ENCODE measurements around the gene MPP7.
"Not testable (repeated sequence)": the region's sequence is repeated elsewhere in the genome, so short reads cannot be mapped to it uniquely, and the experiment has no call there.

Gene MPP7

GRCh38 chr10:28302638-28303488 lies at the start of gene MPP7:
Gene MPP7 (minus strand): TSS chr10:28303064. CDS start chr10:28238604, 64,460 bp downstream.
- Histone ChIP-seq H3K4me1 (ENCODE audit: insufficient read depth, low read length) (peaks cover 5% of the 10 kb centered on the region; the same call in 1 of the 2 replicates), H3K4me3 (ENCODE audit: low read length) (peak within 1 kb of the TSS; percentile 94), H3K9me3 (ENCODE audit: insufficient read depth, low read depth, low read length) (no peaks in the 10 kb centered on the region), H3K27me3 (ENCODE audit: insufficient read depth, low read length) (peaks cover 48% of the 10 kb centered on the region), H3K36me3 (ENCODE audit: insufficient read depth, low read depth, low read length) (no peaks in the 10 kb centered on the region), H3K9ac (ENCODE audit: low read depth, low read length) (peak within 1 kb of the TSS; percentile 81), H3K27ac (ENCODE audit: low read length) (no peak within 1 kb of the TSS)

- H3K36me3 ChIP-seq (ENCODE audit: insufficient read depth, low read depth, low read length), result no peaks in the 10 kb centered on the region
- H3K27me3 ChIP-seq (ENCODE audit: insufficient read depth, low read length), result no peaks in the 10 kb centered on the region
- H3K9ac ChIP-seq (ENCODE audit: low read depth, low read length), result no peak overlapping the region
- no peaks in the 10 kb centered on the region for H3K4me1 ChIP-seq (ENCODE audit: insufficient read depth, low read length)
- no peaks in the 10 kb centered on the region for H3K9me3 ChIP-seq (ENCODE audit: insufficient read depth, low read depth, low read length)
- no peak overlapping the region for H3K27ac ChIP-seq (ENCODE audit: low read length)
- H3K4me3 ChIP-seq (ENCODE audit: low read length), result no peak overlapping the region
Observed at GRCh38 chr10:28349892-28350291, 47.0 kb upstream of the MPP7 start.

- H3K9me3 ChIP-seq (ENCODE audit: insufficient read depth, low read depth, low read length), result no peaks in the 10 kb centered on the region
- H3K4me3 ChIP-seq (ENCODE audit: low read length), result no peak overlapping the region
- no peaks in the 10 kb centered on the region for H3K4me1 ChIP-seq (ENCODE audit: insufficient read depth, low read length)
- H3K27ac ChIP-seq (ENCODE audit: low read length), result no peak overlapping the region
- no peaks in the 10 kb centered on the region for H3K36me3 ChIP-seq (ENCODE audit: insufficient read depth, low read depth, low read length)
- H3K9ac ChIP-seq (ENCODE audit: low read depth, low read length), result no peak overlapping the region
- no peaks in the 10 kb centered on the region for H3K27me3 ChIP-seq (ENCODE audit: insufficient read depth, low read length)
Observed at GRCh38 chr10:28343987-28344895, 41.4 kb upstream of the MPP7 start.

GRCh38 chr10:28343252-28343651 lies 40.4 kb upstream of the MPP7 start:
- Histone ChIP-seq H3K4me1 (ENCODE audit: insufficient read depth, low read length) (no peaks in the 10 kb centered on the region), H3K9ac (ENCODE audit: low read depth, low read length) (no peak overlapping the region), H3K9me3 (ENCODE audit: insufficient read depth, low read depth, low read length) (no peaks in the 10 kb centered on the region), H3K36me3 (ENCODE audit: insufficient read depth, low read depth, low read length) (no peaks in the 10 kb centered on the region), H3K27ac (ENCODE audit: low read length) (no peak overlapping the region), H3K27me3 (ENCODE audit: insufficient read depth, low read length) (no peaks in the 10 kb centered on the region), H3K4me3 (ENCODE audit: low read length) (no peak overlapping the region)

GRCh38 chr10:28341679-28342078 lies 38.8 kb upstream of the MPP7 start:
- H3K4me3 ChIP-seq (ENCODE audit: low read length); H3K4me1 ChIP-seq (ENCODE audit: insufficient read depth, low read length); H3K36me3 ChIP-seq (ENCODE audit: insufficient read depth, low read depth, low read length); H3K9ac ChIP-seq (ENCODE audit: low read depth, low read length); H3K27ac ChIP-seq (ENCODE audit: low read length); H3K27me3 ChIP-seq (ENCODE audit: insufficient read depth, low read length); H3K9me3 ChIP-seq (ENCODE audit: insufficient read depth, low read depth, low read length): not testable (repeated sequence)

- no peak overlapping the region for H3K27ac ChIP-seq (ENCODE audit: low read length)
- H3K4me3 ChIP-seq (ENCODE audit: low read length), result no peak overlapping the region
- H3K9ac ChIP-seq (ENCODE audit: low read depth, low read length), result no peak overlapping the region
Observed at GRCh38 chr10:28332726-28333125, 29.9 kb upstream of the MPP7 start.

GRCh38 chr10:28331841-28332240 lies 29.0 kb upstream of the MPP7 start:
- Histone ChIP-seq H3K4me3 (ENCODE audit: low read length) (no peak overlapping the region), H3K27me3 (ENCODE audit: insufficient read depth, low read length) (no peaks in the 10 kb centered on the region), H3K9ac (ENCODE audit: low read depth, low read length) (no peak overlapping the region), H3K4me1 (ENCODE audit: insufficient read depth, low read length) (peaks cover 5% of the 10 kb centered on the region; the same call in 1 of the 2 replicates), H3K9me3 (ENCODE audit: insufficient read depth, low read depth, low read length) (no peaks in the 10 kb centered on the region), H3K36me3 (ENCODE audit: insufficient read depth, low read depth, low read length) (no peaks in the 10 kb centered on the region), H3K27ac (ENCODE audit: low read length) (no peak overlapping the region)

More at GRCh38 chr10:28332726-28333125, 29.9 kb upstream of the MPP7 start:
- H3K27me3 ChIP-seq (ENCODE audit: insufficient read depth, low read length), result no peaks in the 10 kb centered on the region
- H3K4me1 ChIP-seq (ENCODE audit: insufficient read depth, low read length), result no peaks in the 10 kb centered on the region
- no peaks in the 10 kb centered on the region for H3K36me3 ChIP-seq (ENCODE audit: insufficient read depth, low read depth, low read length)
- H3K9me3 ChIP-seq (ENCODE audit: insufficient read depth, low read depth, low read length), result no peaks in the 10 kb centered on the region

- H3K27me3 ChIP-seq (ENCODE audit: insufficient read depth, low read length), result no peaks in the 10 kb centered on the region
- H3K9ac ChIP-seq (ENCODE audit: low read depth, low read length), result no peak overlapping the region
- no peak overlapping the region for H3K4me3 ChIP-seq (ENCODE audit: low read length)
- H3K36me3 ChIP-seq (ENCODE audit: insufficient read depth, low read depth, low read length), result no peaks in the 10 kb centered on the region
- H3K9me3 ChIP-seq (ENCODE audit: insufficient read depth, low read depth, low read length), result no peaks in the 10 kb centered on the region
- H3K27ac ChIP-seq (ENCODE audit: low read length), result no peak overlapping the region
- peaks cover 8% of the 10 kb centered on the region; the same call in 1 of the 2 replicates for H3K4me1 ChIP-seq (ENCODE audit: insufficient read depth, low read length)
Observed at GRCh38 chr10:28331066-28331465, 28.2 kb upstream of the MPP7 start.

- Histone ChIP-seq H3K27ac (ENCODE audit: low read length) (no peak overlapping the region), H3K9me3 (ENCODE audit: insufficient read depth, low read depth, low read length) (no peaks in the 10 kb centered on the region), H3K36me3 (ENCODE audit: insufficient read depth, low read depth, low read length) (no peaks in the 10 kb centered on the region), H3K27me3 (ENCODE audit: insufficient read depth, low read length) (no peaks in the 10 kb centered on the region), H3K4me3 (ENCODE audit: low read length) (no peak overlapping the region), H3K9ac (ENCODE audit: low read depth, low read length) (no peak overlapping the region), H3K4me1 (ENCODE audit: insufficient read depth, low read length) (peaks cover 8% of the 10 kb centered on the region; the same call in 1 of the 2 replicates)
Observed at GRCh38 chr10:28328346-28328745, 25.5 kb upstream of the MPP7 start.

GRCh38 chr10:28327491-28327880 lies 24.6 kb upstream of the MPP7 start:
- H3K4me1 ChIP-seq (ENCODE audit: insufficient read depth, low read length), result peaks cover 8% of the 10 kb centered on the region; the same call in 1 of the 2 replicates
- H3K36me3 ChIP-seq (ENCODE audit: insufficient read depth, low read depth, low read length), result no peaks in the 10 kb centered on the region
- no peak overlapping the region for H3K9ac ChIP-seq (ENCODE audit: low read depth, low read length)
- no peaks in the 10 kb centered on the region for H3K9me3 ChIP-seq (ENCODE audit: insufficient read depth, low read depth, low read length)
- no peaks in the 10 kb centered on the region for H3K27me3 ChIP-seq (ENCODE audit: insufficient read depth, low read length)
- no peak overlapping the region for H3K27ac ChIP-seq (ENCODE audit: low read length)
- no peak overlapping the region for H3K4me3 ChIP-seq (ENCODE audit: low read length)

GRCh38 chr10:28326516-28327490 lies 23.9 kb upstream of the MPP7 start:
- H3K9me3 ChIP-seq (ENCODE audit: insufficient read depth, low read depth, low read length), result no peaks in the 10 kb centered on the region
- no peak overlapping the region for H3K4me3 ChIP-seq (ENCODE audit: low read length)
- no peak overlapping the region for H3K27ac ChIP-seq (ENCODE audit: low read length)
- H3K36me3 ChIP-seq (ENCODE audit: insufficient read depth, low read depth, low read length), result no peaks in the 10 kb centered on the region
- H3K27me3 ChIP-seq (ENCODE audit: insufficient read depth, low read length), result no peaks in the 10 kb centered on the region
- no peak overlapping the region for H3K9ac ChIP-seq (ENCODE audit: low read depth, low read length)
- H3K4me1 ChIP-seq (ENCODE audit: insufficient read depth, low read length), result peaks cover 8% of the 10 kb centered on the region; the same call in 1 of the 2 replicates

All from iPS-20b (cell line).